ENCODE measurements around the gene MRM3. TPM values are rescaled to one million over a fixed set of nuclear protein-coding genes. Genes with fewer than 3 reads are reported as not detected.
"Not testable (repeated sequence)": the region's sequence is repeated elsewhere in the genome, so short reads cannot be mapped to it uniquely, and the experiment has no call there.

The MRM3 gene
- total RNA-seq, 2 experiments from 2014 or later, result 18.3 to 21.5 TPM

GRCh38 chr17:829614-830013 lies 47.5 kb downstream of the MRM3 start:
- H3K4me3 Mint-ChIP-seq; H3K27me3 Mint-ChIP-seq; POLR2A ChIA-PET; ATAC-seq (ENCODE audit: low read depth); DNase-seq; H3K36me3 Mint-ChIP-seq; H3K27ac Mint-ChIP-seq; H3K9me3 Mint-ChIP-seq; H3K4me1 Mint-ChIP-seq: not testable (repeated sequence)

- Mint-ChIP-seq H3K4me1 (no peaks in the 10 kb centered on the region), H3K27ac (no peak overlapping the region), H3K4me3 (no peak overlapping the region), H3K27me3 (no peaks in the 10 kb centered on the region), H3K36me3 (no peaks in the 10 kb centered on the region), H3K9me3 (peaks cover 2% of the 10 kb centered on the region)
- DNase-seq (no peak), ATAC-seq (ENCODE audit: low read depth) (no peak)
- POLR2A ChIA-PET, result no interaction called here
Measured at GRCh38 chr17:830381-830780, 48.2 kb downstream of the MRM3 start.

DNA sequence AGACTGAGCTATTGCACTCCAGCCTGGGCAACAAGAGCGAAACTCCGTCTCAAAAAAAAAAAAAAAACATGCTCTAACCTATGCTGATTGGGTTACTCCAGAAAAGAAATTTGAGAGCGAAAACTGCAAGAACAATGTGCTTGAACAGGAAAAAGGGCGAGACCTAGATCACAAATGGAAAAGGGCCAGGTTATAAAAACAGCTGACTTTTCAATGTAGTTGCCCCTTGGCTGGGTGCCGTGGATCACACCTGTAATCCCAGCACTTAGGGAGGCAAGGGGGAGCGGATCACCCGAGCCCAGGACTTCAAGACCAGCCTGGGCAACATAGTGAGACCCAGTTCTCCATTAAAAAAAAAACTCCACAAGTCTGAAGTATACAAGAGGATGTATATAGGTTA lies 48.8 kb downstream of the MRM3 start:
- Mint-ChIP-seq H3K27ac (no peak overlapping the region), H3K4me3 (no peak overlapping the region), H3K9me3 (peaks cover 2% of the 10 kb centered on the region), H3K27me3 (no peaks in the 10 kb centered on the region), H3K36me3 (no peaks in the 10 kb centered on the region), H3K4me1 (no peaks in the 10 kb centered on the region)
- no peak for ATAC-seq (ENCODE audit: low read depth)
- POLR2A ChIA-PET, result no interaction called here
- DNase-seq, result no peak

DNA sequence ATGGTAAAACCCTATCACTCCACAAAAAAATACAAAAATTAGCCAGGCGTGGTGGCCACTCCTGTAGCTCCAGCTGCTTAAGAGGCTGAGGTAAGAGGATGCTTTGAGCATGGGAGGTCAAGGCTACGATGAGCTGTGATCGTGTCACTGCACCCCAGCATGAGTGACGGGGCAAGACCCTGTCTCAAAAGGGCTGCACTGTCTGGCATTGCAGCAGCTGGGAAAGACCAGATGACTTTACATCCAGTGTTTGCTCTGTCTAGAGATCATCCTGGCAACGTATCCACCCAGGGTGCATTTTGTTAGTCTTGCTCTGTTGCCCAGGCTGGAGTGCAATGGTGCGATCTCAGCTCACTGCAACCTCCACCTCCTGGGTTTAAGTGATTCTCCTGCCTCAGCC lies 52.0 kb downstream of the MRM3 start:
- POLR2A ChIA-PET, result no interaction called here
- DNase-seq, result no peak
- Mint-ChIP-seq H3K27ac (no peak overlapping the region), H3K27me3 (no peaks in the 10 kb centered on the region), H3K9me3 (peaks cover 2% of the 10 kb centered on the region), H3K36me3 (no peaks in the 10 kb centered on the region), H3K4me3 (no peak overlapping the region), H3K4me1 (no peaks in the 10 kb centered on the region)
- no peak for ATAC-seq (ENCODE audit: low read depth)

- H3K27me3 Mint-ChIP-seq, result no peaks in the 10 kb centered on the region
- POLR2A ChIA-PET, result no interaction called here
- H3K27ac Mint-ChIP-seq, result no peak overlapping the region
- no peak for ATAC-seq (ENCODE audit: low read depth)
- no peaks in the 10 kb centered on the region for H3K9me3 Mint-ChIP-seq
- no peak overlapping the region for H3K4me3 Mint-ChIP-seq
- H3K4me1 Mint-ChIP-seq, result no peaks in the 10 kb centered on the region
- H3K36me3 Mint-ChIP-seq, result no peaks in the 10 kb centered on the region
- DNase-seq, result no peak
Measured at GRCh38 chr17:835263-835662, 53.1 kb downstream of the MRM3 start.

DNA sequence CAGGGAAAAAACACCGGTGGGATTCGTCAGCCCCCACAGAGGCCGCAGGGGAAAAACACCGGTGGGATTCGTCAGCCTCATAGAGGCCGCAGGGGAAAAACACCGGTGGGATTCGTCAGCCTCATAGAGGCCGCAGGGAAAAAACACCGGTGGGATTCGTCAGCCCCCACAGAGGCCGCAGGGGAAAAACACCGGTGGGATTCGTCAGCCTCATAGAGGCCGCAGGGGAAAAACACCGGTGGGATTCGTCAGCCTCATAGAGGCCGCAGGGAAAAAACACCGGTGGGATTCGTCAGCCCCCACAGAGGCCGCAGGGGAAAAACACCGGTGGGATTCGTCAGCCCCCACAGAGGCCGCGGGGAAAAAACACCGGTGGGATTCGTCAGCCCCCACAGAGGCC lies 53.6 kb downstream of the MRM3 start:
- DNase-seq; ATAC-seq (ENCODE audit: low read depth); H3K9me3 Mint-ChIP-seq; H3K4me3 Mint-ChIP-seq; POLR2A ChIA-PET; H3K36me3 Mint-ChIP-seq; H3K27me3 Mint-ChIP-seq; H3K4me1 Mint-ChIP-seq; H3K27ac Mint-ChIP-seq: not testable (repeated sequence)

GRCh38 chr17:836151-836550 lies 54.0 kb downstream of the MRM3 start:
- no peaks in the 10 kb centered on the region for H3K4me1 Mint-ChIP-seq

DNA sequence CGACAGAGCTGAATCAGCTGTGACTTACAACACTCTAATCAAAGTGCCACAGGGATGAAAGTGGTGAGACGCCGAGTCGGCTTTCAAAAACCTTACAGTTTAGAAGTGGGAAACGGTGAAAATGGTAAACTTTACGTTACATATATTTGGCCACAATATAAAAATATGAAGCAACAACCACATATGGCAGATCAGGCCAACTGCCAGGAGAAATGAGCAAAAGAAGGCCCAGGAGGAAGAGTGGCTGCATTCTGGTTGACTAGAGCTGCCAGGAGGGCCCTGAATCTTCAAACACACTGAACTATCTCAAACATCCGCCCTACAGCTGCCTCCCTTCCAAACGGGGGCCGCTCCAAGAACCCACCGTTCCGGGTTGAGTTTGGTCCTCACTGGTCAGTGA lies 56.3 kb downstream of the MRM3 start:
- DNase-seq (no peak), ATAC-seq (ENCODE audit: low read depth) (no peak)
- H3K27me3 Mint-ChIP-seq, result no peaks in the 10 kb centered on the region
- H3K36me3 Mint-ChIP-seq, result no peaks in the 10 kb centered on the region
- POLR2A ChIA-PET, result no interaction called here
- H3K4me1 Mint-ChIP-seq, result no peaks in the 10 kb centered on the region
- H3K9me3 Mint-ChIP-seq, result no peaks in the 10 kb centered on the region
- H3K27ac Mint-ChIP-seq, result no peak overlapping the region
- no peak overlapping the region for H3K4me3 Mint-ChIP-seq

More at GRCh38 chr17:836151-836550, 54.0 kb downstream of the MRM3 start:
- Mint-ChIP-seq H3K9me3 (no peaks in the 10 kb centered on the region), H3K36me3 (no peaks in the 10 kb centered on the region), H3K4me3 (no peak overlapping the region), H3K27ac (no peak overlapping the region), H3K27me3 (no peaks in the 10 kb centered on the region)
- no peak for DNase-seq
- POLR2A ChIA-PET, result no interaction called here
- no peak for ATAC-seq (ENCODE audit: low read depth)

GRCh38 chr17:841313-841712 lies 59.2 kb downstream of the MRM3 start:
- no peaks in the 10 kb centered on the region for H3K4me1 Mint-ChIP-seq
- ATAC-seq (ENCODE audit: low read depth), result no peak
- no peak overlapping the region for H3K27ac Mint-ChIP-seq
- H3K27me3 Mint-ChIP-seq, result peaks cover 16% of the 10 kb centered on the region
- no peak for DNase-seq
- H3K36me3 Mint-ChIP-seq, result no peaks in the 10 kb centered on the region
- no peaks in the 10 kb centered on the region for H3K9me3 Mint-ChIP-seq
- POLR2A ChIA-PET, result interaction anchor here (0.6 kb wide), 1 partner anchor 35 kb away, joined by 4 read pairs; no protein-coding TSS in a partner anchor
- no peak overlapping the region for H3K4me3 Mint-ChIP-seq

Other genes with a start within 250 kb of the MRM3 start
- 10 to 100 TPM; 61.0 to 68.4 TPM for gene VPS53, start 67.5 kb upstream of the MRM3 start, total RNA-seq
- gene TLCD3A, start 49.8 kb upstream of the MRM3 start, total RNA-seq, result 10 to 100 TPM; 12.5 to 13.1 TPM
- 10 to 100 TPM; 29.4 to 30.2 TPM for gene GEMIN4, start 30.1 kb upstream of the MRM3 start, total RNA-seq
- 10 to 100 TPM; 57.8 to 64.8 TPM for gene GLOD4, start 73 bp upstream of the MRM3 start, total RNA-seq
- under 1 TPM; 0.22 to 0.37 TPM for gene NXN, start 197.4 kb downstream of the MRM3 start, total RNA-seq
- gene TIMM22, start 214.8 kb downstream of the MRM3 start, total RNA-seq, result 10 to 100 TPM; 10.3 to 10.7 TPM

Measured in activated naive CD8-positive, alpha-beta T cell treated with anti-CD3 and anti-CD28 coated beads, Interleukin-2, amount 10 ng/mL, durations not matched to agents 7 days and 5 days (primary cell).